Ovary (tissue), 9 donors: ENCODE data around the gene SLC4A1AP. TPM values are rescaled to one million over a fixed set of nuclear protein-coding genes. Genes with fewer than 3 reads are reported as not detected.
"Not testable (repeated sequence)": the region's sequence is repeated elsewhere in the genome, so short reads cannot be mapped to it uniquely, and the experiment has no call there.

Source experiments
- DNase-seq, 5 donors: peaks; one replicate each; pipeline ENCODE4 v3.0.0-alpha.2; 2019 to 2020
- H3K27ac ChIP-seq, 2 donors: fragments of 200-600 bp; one replicate each; pipeline versions ENCODE4 v1.5.1 to v1.8.0; 2019 to 2022
- H3K27me3 ChIP-seq: fragments of 200-600 bp; one replicate; pipeline ENCODE4 v1.8.0; 2022
- H3K36me3 ChIP-seq: fragments of 200-600 bp; sonication (generic); one replicate; pipeline ENCODE4 v1.5.1; 2019
- H3K4me1 ChIP-seq: one replicate; pipeline ENCODE4 v1.8.1; 2013; ENCODE audit warnings: mild to moderate bottlenecking, moderate library complexity; ENCODE audit not compliant: insufficient read depth
- H3K4me3 ChIP-seq: fragments of 200-600 bp; sonication (generic); one replicate; pipeline ENCODE4 v1.5.1; 2017
- H3K9me3 ChIP-seq, 2 donors: fragments of 200-600 bp in 1 of 2; sonication (generic) in 1 of 2; one replicate each; pipeline versions ENCODE4 v1.5.1 to v1.8.1; 2013 to 2019; ENCODE audit warnings: mild to moderate bottlenecking in 1 of 2, moderate library complexity in 1 of 2
- EP300 ChIP-seq: sonication (generic); formaldehyde crosslinking; IDR thresholded peaks from one replicate; pipeline ENCODE4 v1.6.1; 2017; ENCODE audit warnings: antibody characterized with exemption
- POLR2A ChIP-seq: fragments of 450-650 bp; IDR thresholded peaks from one replicate; pipeline ENCODE4 v1.6.1; 2017; ENCODE audit warnings: antibody characterized with exemption, mild to moderate bottlenecking, moderate library complexity
- WGBS, 3 donors: extraction: QIAGEN DNeasy Blood & Tissue Kit in 1 of 3; methylation state at CpG; one replicate each; pipeline versions ENCODE4 v1.1.5 to v1.1.7; 2013 to 2017; 5-methylcytosine and 5-hydroxymethylcytosine counted together
- intact Hi-C, 4 donors: fragments of 100-400 bp; cut with DNase I; formaldehyde crosslinking; loops; one replicate each; pipeline versions ENCODE4 v1.11.0 to v1.15.1; 2022 to 2023
- polyA plus RNA-seq, 2 donors: library from polyadenylated mRNA; stranded (reverse); fragments of 200-250 nt in 1 of 2; fragments of 350-450 nt in 1 of 2; fragmentation: Illumina TruSeq in 1 of 2; extraction: RNeasy Lipid Tissue Mini Kit (QIAGEN cat#74804) in 1 of 2; gene quantifications; one replicate each; pipeline ENCODE4 v1.2.3, GENCODE V29; 2013 to 2014
- total RNA-seq, 7 donors: library from RNA; depleted of rRNA in 2 of 7; stranded (reverse); fragments of >200 nt in 2 of 7; fragmentation: NEBNext Ultra II Directional in 3 of 7; extraction: Animal tissue kit (Norgen Biotek cat#: 25700) in 3 of 7; gene quantifications; one replicate each; pipeline versions ENCODE4 v1.1.0 to v1.2.4, GENCODE V29; 2016 to 2023
- TF ChIP-seq, protein P1 (sequence below), 3 donors: fragments of 450-650 bp in 2 of 3; fragments of 200-600 bp in 1 of 3; IDR thresholded peaks; one replicate each; pipeline versions ENCODE4 v1.5.1 to v1.8.0; 2016 to 2022; ENCODE audit warnings: antibody characterized with exemption in 3 of 3, mild to moderate bottlenecking in 1 of 3
- donor health status: DM: no; HTN: no; CAD: no; lungs with moderate emphysema.
- donor health status: DM: no; HTN: no; CAD: no.
- donor health status: Bipolar disorder and iron deficiency.
- donor health status: DM: yes; HTN: yes; CAD: no.
- donor health status: DM: no; HTN: no; CAD: no.
- donor health status: DM: yes; HTN: yes; CAD: no.

The SLC4A1AP gene
- total and polyA plus RNA-seq, 9 donors: 14.6 to 22.0 (median 16.2) TPM

DNA sequence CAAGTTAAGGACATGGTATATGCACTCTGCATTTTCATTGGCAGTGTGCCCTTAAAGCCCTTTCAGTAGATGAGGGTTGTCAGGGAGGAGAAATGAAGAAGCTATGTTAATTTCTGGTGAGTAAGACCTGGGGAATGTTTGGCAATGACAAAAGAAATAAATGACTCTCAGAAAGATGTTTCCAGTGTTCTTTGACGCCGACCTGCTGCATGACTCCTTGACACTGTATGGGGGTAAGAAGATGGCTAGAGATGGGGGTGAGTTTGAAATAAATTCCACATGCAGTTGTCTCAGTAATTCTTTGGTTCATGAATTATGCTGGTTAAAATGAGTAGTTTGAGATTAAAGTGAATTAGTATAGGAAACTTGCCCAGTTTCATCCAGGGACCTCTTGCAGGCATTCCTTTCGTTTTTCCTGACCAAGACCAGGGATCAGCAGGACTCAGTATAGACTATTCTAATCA is 40.7 kb upstream of the SLC4A1AP start:
- intact Hi-C loops: no loop called here

GRCh38 chr2:27624943-27625342 is 38.7 kb upstream of the SLC4A1AP start:
- H3K4me3 ChIP-seq: no peak overlapping the region
- H3K36me3 ChIP-seq: no peaks in the 10 kb centered on the region
- peaks cover 8% of the 10 kb centered on the region for H3K4me1 ChIP-seq
- H3K27ac ChIP-seq: no peak overlapping the region
- no peaks in the 10 kb centered on the region for H3K27me3 ChIP-seq
- no peaks in the 10 kb centered on the region for H3K9me3 ChIP-seq
- intact Hi-C loops: loop anchor here in 1 of 4 donors (2.0 kb wide), 1 partner anchor 16 kb away; no protein-coding TSS in a partner anchor
- no peak for DNase-seq
- no peak for TF ChIP-seq EP300
- TF ChIP-seq POLR2A: no peak
- TF ChIP-seq, protein P1, sequence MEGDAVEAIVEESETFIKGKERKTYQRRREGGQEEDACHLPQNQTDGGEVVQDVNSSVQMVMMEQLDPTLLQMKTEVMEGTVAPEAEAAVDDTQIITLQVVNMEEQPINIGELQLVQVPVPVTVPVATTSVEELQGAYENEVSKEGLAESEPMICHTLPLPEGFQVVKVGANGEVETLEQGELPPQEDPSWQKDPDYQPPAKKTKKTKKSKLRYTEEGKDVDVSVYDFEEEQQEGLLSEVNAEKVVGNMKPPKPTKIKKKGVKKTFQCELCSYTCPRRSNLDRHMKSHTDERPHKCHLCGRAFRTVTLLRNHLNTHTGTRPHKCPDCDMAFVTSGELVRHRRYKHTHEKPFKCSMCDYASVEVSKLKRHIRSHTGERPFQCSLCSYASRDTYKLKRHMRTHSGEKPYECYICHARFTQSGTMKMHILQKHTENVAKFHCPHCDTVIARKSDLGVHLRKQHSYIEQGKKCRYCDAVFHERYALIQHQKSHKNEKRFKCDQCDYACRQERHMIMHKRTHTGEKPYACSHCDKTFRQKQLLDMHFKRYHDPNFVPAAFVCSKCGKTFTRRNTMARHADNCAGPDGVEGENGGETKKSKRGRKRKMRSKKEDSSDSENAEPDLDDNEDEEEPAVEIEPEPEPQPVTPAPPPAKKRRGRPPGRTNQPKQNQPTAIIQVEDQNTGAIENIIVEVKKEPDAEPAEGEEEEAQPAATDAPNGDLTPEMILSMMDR (IDR thresholded peaks at IDR 0.05): no peak

More for the DNA sequence above, 40.7 kb upstream of the SLC4A1AP start:
- H3K4me1 ChIP-seq: peaks cover 1% of the 10 kb centered on the region
- no peaks in the 10 kb centered on the region for H3K36me3 ChIP-seq
- no peak for DNase-seq
- H3K27ac ChIP-seq: no peak overlapping the region
- H3K4me3 ChIP-seq: no peak overlapping the region
- 75 to 83% (median 81%) methylated on average over 3 of the region's 3 CpGs for WGBS, 3 donors
- TF ChIP-seq POLR2A (no peak), EP300 (no peak)
- TF ChIP-seq, protein P1 (IDR thresholded peaks at IDR 0.05): no peak
- no peaks in the 10 kb centered on the region for H3K9me3 ChIP-seq
- no peaks in the 10 kb centered on the region for H3K27me3 ChIP-seq

DNA sequence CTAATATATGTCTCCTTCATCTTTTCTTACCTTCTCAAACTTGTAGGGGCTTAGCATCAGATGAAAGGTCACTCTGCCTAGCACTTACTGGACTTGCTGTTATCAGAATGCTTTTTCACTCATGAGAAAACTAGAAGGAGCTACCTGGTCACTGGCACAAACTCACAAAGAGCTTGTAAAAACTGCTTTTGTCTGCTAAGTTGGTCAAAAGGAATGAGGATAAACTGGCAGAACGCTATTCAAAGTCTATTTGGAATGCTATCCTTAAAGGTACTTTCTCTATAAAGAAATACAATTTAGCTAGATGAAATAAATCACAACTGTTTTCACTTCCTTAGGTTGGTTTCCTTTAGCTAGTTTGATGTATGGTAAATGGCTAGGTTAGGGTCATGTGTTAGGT is 37.4 kb upstream of the SLC4A1AP start:
- not testable (repeated sequence) for H3K27ac ChIP-seq

DNA sequence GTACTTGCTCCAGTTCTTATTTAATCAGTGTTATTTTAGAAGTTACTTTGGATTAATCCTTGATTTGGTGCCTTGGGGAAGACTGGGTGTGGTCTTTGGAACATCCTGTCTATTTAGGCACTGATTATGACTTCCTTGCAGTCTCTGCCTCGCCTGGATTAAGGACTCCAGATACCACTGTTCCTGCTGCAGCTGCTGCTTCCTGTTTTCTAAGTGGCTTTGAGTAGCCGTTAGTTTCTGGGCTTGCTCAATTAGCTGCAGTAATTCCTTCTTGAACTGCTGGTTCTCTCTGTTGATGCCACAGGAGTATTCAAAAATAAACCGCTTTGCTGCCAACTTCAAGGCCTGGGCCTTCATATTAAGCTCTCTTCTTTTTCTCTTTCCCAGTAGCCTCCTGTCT is 36.8 kb upstream of the SLC4A1AP start:
- H3K27me3 ChIP-seq, H3K4me1 ChIP-seq, H3K27ac ChIP-seq, H3K36me3 ChIP-seq, H3K9me3 ChIP-seq, DNase-seq, intact Hi-C loops, H3K4me3 ChIP-seq: not testable (repeated sequence)
- WGBS, 3 donors: 56 to 67% (median 57%) methylated on average over 3 of the region's 3 CpGs

More for the DNA sequence above, 37.4 kb upstream of the SLC4A1AP start:
- H3K4me3 ChIP-seq, H3K4me1 ChIP-seq, H3K9me3 ChIP-seq, H3K27me3 ChIP-seq, DNase-seq, H3K36me3 ChIP-seq, intact Hi-C loops: not testable (repeated sequence)
- WGBS, 3 donors: 91 to 93% (median 92%) methylated on average over 1 of the region's 1 CpG

DNA sequence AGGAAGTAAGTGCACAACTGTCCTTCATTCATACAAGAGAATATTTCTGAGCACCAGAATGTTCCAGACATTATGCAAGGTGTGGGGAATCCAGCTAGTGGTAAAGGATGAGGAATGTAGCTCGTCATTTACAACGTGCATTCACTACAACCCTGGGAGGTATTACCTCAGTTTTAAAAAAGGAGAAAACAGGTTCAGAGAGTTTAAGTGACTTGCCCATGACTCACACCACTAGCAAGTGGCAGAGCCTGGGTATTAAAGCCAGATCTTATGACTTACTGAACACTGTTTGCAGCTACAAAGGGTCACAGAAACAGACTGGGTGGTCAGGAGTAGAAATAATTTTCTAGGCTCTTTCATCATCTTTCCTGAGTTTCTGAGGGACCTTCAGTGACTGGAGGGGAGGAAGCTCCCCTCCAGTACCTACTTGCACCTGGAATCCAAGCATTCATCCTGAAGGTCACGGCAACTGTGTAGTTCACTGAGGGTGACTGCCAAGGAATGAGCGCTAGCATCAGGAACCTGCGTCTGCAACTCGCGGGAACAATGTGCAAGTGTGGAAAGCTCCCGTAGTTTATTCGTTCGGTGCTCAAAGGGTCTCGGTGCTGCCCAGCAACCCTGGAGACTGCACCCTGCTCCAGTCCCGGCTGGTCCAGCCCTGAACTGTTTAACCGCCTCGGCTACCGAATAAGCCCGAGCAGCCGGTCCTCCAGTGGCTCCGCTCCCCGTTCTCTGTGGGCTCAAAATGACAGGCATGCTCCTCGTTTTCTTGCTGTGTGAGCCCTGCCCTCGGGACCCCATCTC is 35.5 kb upstream of the SLC4A1AP start:
- peak overlapping the region; percentile 79 for H3K4me3 ChIP-seq
- H3K36me3 ChIP-seq: no peaks in the 10 kb centered on the region
- H3K9me3 ChIP-seq: no peaks in the 10 kb centered on the region
- 2 to 4% (median 3%) methylated on average over 21 of the region's 21 CpGs for WGBS, 3 donors
- no peaks in the 10 kb centered on the region for H3K27me3 ChIP-seq
- DNase-seq: peak in 2 of 5 donors; percentile 9 to 15
- TF ChIP-seq, protein P1 (IDR thresholded peaks at IDR 0.05): no peak
- TF ChIP-seq POLR2A: no peak
- no peak for TF ChIP-seq EP300
- peaks cover 8% of the 10 kb centered on the region for H3K4me1 ChIP-seq
- peak overlapping the region in 1 of 2 donors; percentile 77 for H3K27ac ChIP-seq
- intact Hi-C loops: no loop called here
